SH-SY5Y (cell line): Measurements from ENCODE around the gene TRPV6.

Experiments
- GATA2 ChIP-seq: IDR thresholded peaks from 2 replicates; pipeline ENCODE4 v1.6.1; 2011; ENCODE audit warnings: mild to moderate bottlenecking, low read depth, low read length
- GATA3 ChIP-seq: IDR thresholded peaks from 2 replicates; pipeline ENCODE4 v1.6.1; 2011; ENCODE audit warnings: low read depth, mild to moderate bottlenecking, low read length, moderate library complexity

Gene TRPV6

DNA sequence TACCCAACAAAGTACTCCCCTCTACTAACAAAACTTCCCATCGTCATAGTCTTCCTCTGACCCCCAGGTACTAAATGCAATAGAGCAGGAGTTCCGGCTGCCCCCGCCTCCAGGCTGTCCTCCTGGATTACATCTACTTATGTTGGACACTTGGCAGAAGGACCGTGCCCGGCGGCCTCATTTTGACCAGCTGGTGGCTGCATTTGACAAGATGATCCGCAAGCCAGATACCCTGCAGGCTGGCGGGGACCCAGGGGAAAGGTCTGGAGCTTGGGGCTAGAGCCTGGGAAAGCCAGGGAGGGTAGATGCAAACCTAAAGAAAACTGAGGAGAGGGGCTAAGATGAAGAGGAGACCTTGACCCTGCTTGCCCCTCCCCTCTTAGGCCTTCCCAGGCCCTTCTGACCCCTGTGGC, 15.4 kb downstream of the TRPV6 start:
- TF ChIP-seq GATA3 = no peak
- TF ChIP-seq GATA2 = no peak

DNA sequence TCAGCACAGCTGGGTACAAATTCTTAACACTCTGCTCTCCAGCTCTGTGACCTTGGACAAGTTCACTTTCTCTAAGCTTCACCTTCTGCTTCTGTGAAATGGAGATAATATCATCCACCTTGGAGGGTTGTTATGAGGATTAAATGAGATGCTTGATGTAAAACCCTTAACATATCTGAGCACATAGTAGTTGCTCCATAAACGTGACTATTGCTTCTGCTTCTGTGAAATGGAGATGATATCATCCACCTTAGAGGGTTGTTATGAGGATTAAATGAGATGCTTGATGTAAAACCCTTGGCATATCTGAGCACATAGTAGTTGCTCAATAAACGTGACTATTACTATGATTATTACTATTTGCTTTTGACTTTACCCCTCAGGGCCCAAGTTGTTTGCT, 16.1 kb downstream of the TRPV6 start:
- TF ChIP-seq GATA3 (no peak), GATA2 (no peak)

DNA sequence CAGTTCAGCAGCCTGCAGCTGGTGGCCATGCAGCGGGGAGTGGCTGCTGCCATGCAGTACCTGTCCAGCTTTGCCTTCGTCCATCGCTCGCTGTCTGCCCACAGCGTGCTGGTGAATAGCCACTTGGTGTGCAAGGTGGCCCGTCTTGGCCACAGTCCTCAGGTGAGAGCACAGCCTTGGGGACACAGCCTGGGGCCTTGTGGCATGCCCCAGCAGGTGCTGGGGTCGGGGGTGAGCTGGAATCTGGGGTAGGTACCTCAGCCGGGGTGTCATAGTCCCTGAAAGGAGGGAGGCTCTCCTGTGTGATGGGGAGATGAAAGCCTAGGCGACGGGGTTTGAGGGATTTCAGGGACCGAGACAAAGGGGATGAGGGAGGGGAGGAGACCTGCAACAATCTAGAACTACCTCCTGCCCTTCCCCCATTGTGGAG, 16.5 kb downstream of the TRPV6 start:
- TF ChIP-seq GATA2 (no peak), GATA3 (no peak)

DNA sequence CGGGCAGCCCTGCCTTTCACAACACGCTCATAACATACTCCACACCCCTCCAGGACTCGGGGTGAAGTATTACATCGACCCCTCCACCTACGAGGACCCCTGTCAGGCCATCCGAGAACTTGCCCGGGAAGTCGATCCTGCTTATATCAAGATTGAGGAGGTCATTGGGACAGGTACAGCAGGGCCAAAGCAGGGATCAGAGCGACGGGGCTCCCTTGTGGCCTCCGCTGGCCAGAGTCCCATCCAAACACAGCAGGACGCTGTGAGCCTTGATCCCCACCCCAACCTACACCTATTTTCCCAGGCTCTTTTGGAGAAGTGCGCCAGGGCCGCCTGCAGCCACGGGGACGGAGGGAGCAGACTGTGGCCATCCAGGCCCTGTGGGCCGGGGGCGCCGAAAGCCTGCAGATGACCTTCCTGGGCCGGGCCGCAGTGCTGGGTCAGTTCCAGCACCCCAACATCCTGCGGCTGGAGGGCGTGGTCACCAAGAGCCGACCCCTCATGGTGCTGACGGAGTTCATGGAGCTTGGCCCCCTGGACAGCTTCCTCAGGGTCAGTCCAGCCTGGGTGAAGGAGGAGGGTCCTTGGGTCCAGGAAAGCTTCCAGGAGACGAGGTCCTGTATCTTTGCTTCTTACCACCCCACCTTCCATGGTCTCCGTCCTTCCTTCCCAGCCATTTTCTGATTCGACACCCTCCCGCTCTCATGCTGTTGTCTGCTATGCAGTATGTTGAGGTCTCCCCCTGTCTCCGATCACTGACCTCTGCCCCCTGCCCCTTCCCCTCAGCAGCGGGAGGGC, 17.2 kb downstream of the TRPV6 start:
- TF ChIP-seq GATA3 (no peak), GATA2 (no peak)

DNA sequence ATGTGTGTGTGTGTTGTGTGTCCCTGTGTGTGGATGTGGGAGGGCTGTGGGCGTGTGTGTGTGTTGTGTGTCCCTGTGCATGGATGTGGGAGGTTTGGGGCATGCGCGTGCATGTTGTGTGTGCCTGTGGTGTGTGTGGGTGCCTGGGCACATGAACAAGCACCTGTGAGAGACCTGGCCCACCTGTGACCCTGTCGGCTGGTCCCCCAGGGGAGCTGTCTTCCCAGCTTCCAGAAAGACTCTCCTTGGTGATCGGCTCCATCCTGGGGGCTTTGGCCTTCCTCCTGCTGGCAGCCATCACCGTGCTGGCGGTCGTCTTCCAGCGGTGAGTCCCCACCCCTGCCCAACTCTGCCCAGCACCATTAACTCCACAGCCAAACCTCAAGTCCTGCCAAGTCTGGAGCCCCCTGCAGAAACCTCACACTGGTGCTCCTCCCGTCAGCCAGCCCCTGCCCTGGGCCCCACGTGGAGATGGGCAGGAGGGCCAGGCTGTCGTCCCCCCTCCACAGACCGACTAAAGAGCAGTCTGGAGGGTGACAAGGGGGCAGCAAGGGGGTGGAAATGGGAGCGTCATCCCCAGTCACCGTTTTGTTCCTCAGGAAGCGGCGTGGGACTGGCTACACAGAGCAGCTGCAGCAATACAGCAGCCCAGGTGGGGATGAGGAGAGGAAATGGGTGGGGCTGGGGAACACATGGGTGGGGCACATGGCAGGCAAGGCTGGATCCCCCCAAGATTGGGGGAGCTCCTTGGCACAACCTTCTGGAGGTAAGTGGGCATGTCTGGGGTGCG, 18.0 kb downstream of the TRPV6 start:
- no peak for TF ChIP-seq GATA3

DNA sequence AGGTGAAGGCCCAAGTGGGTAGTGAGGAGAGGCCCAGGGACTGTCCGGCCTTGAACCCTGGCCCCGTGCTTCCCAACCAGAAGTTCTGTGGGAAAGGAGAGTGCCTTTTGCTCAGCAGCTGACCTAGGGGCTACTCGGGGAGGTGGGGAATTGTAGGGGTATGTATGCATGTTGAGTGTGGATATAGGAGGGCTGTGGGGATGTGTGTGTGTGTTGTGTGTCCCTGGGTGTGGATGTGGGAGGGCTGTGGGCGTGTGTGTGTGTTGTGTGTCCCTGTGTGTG, 18.5 kb downstream of the TRPV6 start:
- TF ChIP-seq GATA3 (no peak), GATA2 (no peak)

DNA sequence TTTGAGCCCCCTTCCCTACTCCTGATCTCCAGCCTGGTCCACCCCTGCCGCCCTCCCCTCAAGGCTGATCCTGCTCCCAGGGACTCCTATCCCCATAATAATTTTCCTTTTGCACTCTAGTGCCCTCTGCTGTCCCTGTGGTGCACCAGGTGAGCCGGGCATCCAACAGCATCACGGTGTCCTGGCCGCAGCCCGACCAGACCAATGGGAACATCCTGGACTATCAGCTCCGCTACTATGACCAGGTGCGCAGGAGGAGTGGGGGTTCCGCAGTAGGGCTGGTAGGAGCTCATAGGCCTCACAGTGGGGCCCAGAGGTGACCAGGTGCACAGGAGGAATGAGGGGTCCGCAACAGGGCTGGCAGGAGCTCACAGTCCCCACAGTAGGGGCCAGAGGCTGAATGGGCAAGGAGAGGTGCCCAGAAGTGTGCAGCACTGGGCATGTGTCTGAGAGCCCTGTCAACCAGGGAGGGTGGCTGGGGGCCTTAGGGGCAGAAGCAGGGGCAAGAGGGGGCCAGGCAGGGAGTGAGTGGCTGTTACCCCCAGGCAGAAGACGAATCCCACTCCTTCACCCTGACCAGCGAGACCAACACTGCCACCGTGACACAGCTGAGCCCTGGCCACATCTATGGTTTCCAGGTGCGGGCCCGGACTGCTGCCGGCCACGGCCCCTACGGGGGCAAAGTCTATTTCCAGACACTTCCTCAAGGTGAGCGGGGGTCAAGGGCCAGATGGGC, 19.0 kb downstream of the TRPV6 start:
- TF ChIP-seq GATA2 (no peak), GATA3 (no peak)

DNA sequence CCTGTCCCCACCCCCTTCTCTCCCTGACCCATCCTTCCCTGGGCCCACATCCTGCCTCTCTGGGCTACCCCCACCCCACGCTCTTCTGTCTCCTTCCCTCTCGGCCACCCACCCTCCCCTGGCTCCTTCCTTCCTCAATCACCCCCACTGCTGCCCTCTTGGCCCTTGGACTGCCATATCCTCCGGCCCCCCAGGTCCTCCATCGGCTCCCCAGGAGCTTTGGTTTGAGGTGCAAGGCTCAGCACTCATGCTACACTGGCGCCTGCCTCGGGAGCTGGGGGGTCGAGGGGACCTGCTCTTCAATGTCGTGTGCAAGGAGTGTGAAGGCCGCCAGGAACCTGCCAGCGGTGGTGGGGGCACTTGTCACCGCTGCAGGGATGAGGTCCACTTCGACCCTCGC, 19.8 kb downstream of the TRPV6 start:
- TF ChIP-seq GATA2 (no peak), GATA3 (no peak)

DNA sequence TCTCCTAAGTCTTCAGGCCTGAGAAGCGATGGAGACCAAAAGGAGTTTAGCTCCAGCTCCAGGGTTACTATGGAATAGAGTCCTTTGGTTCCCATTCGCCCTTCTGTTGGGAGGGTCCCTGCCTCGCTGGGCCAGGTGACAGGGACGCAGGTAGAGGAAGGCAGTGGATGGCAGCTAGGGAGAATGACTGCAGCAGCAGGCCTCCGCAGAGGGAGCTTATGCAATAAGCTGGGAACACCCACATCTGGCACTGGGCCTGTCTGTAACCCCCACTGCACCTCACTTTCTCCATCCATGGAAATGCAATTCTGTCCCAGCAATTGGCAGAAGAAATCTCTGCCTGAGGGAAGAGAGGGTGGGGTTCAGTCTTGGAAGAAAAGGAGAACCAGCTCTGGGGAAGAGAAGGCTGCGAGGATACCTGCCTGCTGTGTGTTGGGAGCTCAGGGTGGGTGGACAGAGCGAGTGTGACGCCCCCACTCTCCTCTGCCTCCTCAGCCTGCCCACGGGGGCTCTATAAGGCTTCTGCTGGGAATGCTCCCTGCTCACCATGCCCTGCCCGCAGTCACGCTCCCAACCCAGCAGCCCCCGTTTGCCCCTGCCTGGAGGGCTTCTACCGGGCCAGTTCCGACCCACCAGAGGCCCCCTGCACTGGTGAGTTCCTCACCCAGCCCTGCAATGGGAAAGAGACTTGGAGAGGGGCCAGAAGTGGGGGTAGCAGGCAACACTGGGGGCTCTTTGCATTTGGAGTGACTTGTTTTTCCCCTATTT, 20.4 kb downstream of the TRPV6 start:
- TF ChIP-seq GATA3 = no peak
- no peak for TF ChIP-seq GATA2

DNA sequence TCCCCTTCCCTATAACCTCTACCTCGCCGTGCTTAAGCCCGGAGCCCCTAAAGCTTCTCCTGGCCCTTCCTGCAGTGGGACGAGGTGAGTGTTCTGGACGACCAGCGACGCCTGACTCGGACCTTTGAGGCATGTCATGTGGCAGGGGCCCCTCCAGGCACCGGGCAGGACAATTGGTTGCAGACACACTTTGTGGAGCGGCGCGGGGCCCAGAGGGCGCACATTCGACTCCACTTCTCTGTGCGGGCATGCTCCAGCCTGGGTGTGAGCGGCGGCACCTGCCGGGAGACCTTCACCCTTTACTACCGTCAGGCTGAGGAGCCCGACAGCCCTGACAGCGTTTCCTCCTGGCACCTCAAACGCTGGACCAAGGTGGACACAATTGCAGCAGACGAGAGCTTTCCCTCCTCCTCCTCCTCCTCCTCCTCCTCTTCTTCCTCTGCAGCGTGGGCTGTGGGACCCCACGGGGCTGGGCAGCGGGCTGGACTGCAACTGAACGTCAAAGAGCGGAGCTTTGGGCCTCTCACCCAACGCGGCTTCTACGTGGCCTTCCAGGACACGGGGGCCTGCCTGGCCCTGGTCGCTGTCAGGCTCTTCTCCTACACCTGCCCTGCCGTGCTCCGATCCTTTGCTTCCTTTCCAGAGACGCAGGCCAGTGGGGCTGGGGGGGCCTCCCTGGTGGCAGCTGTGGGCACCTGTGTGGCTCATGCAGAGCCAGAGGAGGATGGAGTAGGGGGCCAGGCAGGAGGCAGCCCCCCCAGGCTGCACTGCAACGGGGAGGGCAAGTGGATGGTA, 21.5 kb downstream of the TRPV6 start:
- TF ChIP-seq GATA2 = no peak
- TF ChIP-seq GATA3 = no peak

DNA sequence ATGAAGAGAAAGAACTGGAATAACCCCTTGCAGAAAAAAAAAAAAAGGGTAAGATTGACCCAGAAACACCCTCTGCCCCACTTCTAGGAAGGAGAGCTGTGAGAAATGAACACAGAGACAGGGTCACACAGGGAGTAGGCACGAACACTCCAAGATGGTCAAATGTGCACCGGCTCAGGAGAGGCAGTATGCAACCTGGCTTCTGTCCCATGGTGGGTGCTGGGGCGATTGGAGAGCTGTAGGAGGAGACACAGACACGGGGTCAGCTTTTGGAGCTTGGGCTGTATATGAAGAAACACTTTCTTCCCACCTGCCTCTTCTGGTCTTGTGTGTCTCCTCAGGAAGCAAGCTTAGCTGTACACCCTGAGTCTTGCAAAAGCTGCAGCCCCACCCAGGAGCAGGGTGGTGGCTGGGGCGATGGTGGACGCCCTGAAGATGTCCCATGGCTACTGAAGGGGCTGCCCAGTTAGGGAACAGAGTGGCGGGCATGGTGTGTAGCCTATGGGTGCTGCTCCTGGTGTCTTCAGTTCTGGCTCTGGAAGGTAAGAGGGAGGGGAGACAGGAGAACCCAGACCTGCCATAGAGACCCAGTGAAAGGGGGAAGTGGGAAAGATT, 22.7 kb downstream of the TRPV6 start:
- TF ChIP-seq GATA2 (no peak), GATA3 (no peak)

DNA sequence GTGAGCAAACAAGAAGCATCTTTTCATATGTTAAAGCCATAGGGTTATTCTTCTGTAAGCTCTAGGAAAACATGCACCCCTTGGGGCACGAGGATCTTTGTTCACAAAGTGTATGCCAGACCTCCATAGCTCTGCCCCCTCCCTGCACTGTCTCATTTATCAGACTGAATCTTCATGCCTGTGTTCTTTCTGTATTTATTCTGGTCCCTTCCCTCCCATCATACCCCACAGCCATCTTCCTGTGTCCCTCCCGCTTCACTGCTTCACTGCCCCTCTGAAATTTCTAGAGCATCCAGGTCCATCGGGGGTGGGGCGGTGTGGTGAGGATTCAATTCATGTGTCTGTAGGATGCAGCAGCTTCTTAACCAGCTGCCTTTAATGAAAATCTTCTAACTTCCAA, 23.2 kb downstream of the TRPV6 start:
- TF ChIP-seq GATA3 (no peak), GATA2 (no peak)

DNA sequence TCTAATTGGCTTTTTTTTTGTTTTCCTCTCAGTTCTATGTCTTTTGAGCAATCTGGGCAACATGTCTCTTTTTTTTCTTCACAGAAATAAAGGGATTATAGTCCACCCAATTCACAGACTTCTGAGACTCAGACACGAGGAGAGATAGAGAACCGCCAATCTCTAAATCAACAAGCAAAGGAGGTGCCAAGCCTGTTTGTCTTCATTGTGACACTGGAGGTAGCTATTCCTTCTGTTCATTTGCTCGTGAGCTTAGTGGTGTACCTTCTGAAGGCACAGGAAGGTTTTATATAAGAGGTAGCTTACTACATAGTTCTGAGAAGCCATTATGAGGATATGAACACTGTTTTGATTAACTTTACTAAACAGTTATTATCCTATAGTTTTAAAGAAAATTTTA, 24.6 kb downstream of the TRPV6 start:
- TF ChIP-seq GATA2 (no peak), GATA3 (no peak)
